A549 (cell line): ENCODE measurements around the gene EGFL8. TPM values are rescaled to one million over a fixed set of nuclear protein-coding genes. Genes with fewer than 3 reads are reported as not detected.

Experiments used
- ATAC-seq, 2 experiments: fragments of 200-7000 bp in 1 of 2; fragments of >200 bp in 1 of 2; cut with Nextera tagmentation in 1 of 2; cut with Tn5 transposase in 1 of 2; 3 replicates each; pipeline versions ENCODE4 v1.8.0 to v1.9.1; 2018 to 2020; ENCODE audit warnings: mild to moderate bottlenecking in 1 of 2, moderate library complexity in 1 of 2
- CTCF ChIA-PET: fragments of 300-600 bp; sonication (Branson Sonifier 250); formaldehyde crosslinking; extraction: SDS; loops from one replicate; lab custom pipeline; 2021; ENCODE audit warnings: antibody characterized with exemption, inconsistent platforms; lab: Yijun Ruan, JAX
- POLR2A ChIA-PET: fragments of 350-600 bp; formaldehyde crosslinking; extraction: SDS; loops from one replicate; lab custom pipeline; 2021; ENCODE audit warnings: antibody characterized with exemption, inconsistent platforms; lab: Yijun Ruan, JAX
- DNase-seq, 2 experiments: peaks; one replicate each; pipeline versions ENCODE4 v3.0.0 to v3.0.0-alpha.2; 2011 to 2016; ENCODE audit warnings: low read depth in 1 of 2, low spot score in 1 of 2
- FAIRE-seq: peaks from 2 replicates; lab custom pipeline; 2011; peaks lifted over from hg19 to GRCh38; lab: Jason Lieb, UNC
- H3K27ac ChIP-seq, 2 experiments: fragments of >200 bp; sonication (Bioruptor Twin); formaldehyde crosslinking; 3 replicates each; pipeline ENCODE4 v1.5.1; 2016 to 2017
- H3K4me1 ChIP-seq: fragments of >200 bp; sonication (Bioruptor Twin); formaldehyde crosslinking; 3 replicates; pipeline ENCODE4 v1.6.1; 2016
- H3K4me2 ChIP-seq: fragments of >200 bp; sonication (Bioruptor Twin); formaldehyde crosslinking; 3 replicates; pipeline ENCODE4 v1.6.1; 2016
- H3K4me3 ChIP-seq: fragments of >200 bp; sonication (Bioruptor Twin); formaldehyde crosslinking; 3 replicates; pipeline ENCODE4 v1.5.1; 2016
- H3K9me3 ChIP-seq: fragments of >200 bp; sonication (Bioruptor Twin); formaldehyde crosslinking; 3 replicates; pipeline ENCODE4 v1.6.1; 2016
- BCL3 ChIP-seq: fragments of >200 bp; sonication (Bioruptor Twin); formaldehyde crosslinking; IDR thresholded peaks from 3 replicates; pipeline ENCODE4 v1.6.1; 2016
- CBX2 ChIP-seq: fragments of 200-600 bp; sonication (generic); IDR thresholded peaks from 2 replicates; pipeline ENCODE4 v1.6.1; 2016; ENCODE audit warnings: low read depth, mild to moderate bottlenecking, borderline replicate concordance
- CHD2 ChIP-seq: fragments of 150-350 bp; IDR thresholded peaks from 2 replicates; pipeline ENCODE4 v1.6.1; 2014; ENCODE audit warnings: low read length; ENCODE audit not compliant: partially characterized antibody
- CTCF ChIP-seq: fragments of >200 bp; sonication (Bioruptor Twin); formaldehyde crosslinking; IDR thresholded peaks from 3 replicates; pipeline ENCODE4 v1.5.1; 2016
- EHF ChIP-seq: fragments of 250-450 bp; sonication (Bioruptor Pico); IDR thresholded peaks from 2 replicates; pipeline ENCODE4 v1.5.0; 2020; ENCODE audit warnings: mild to moderate bottlenecking
- EHMT2 ChIP-seq: fragments of 200-600 bp; sonication (generic); IDR thresholded peaks from 2 replicates; pipeline ENCODE4 v1.6.1; 2016; ENCODE audit warnings: antibody characterized with exemption, low read depth, mild to moderate bottlenecking, moderate library complexity
- EP300 ChIP-seq, 2 experiments: fragments of >200 bp; sonication (Bioruptor Twin); formaldehyde crosslinking; IDR thresholded peaks; 2 replicates in 1 of 2; 3 replicates in 1 of 2; pipeline ENCODE4 v1.6.1; 2016 to 2017
- ESRRA ChIP-seq: fragments of 150-350 bp; IDR thresholded peaks from 2 replicates; pipeline ENCODE4 v1.6.1; 2014; ENCODE audit warnings: mild to moderate bottlenecking, low read length, borderline replicate concordance
- FOSL2 ChIP-seq, 2 experiments: fragments of 450-650 bp in 1 of 2; fragments of >200 bp in 1 of 2; sonication (Bioruptor Twin) in 1 of 2; formaldehyde crosslinking; IDR thresholded peaks; 2 replicates each; pipeline versions ENCODE4 v1.5.0 to v1.6.1; 2016 to 2020; ENCODE audit warnings: mild to moderate bottlenecking in 1 of 2, moderate library complexity in 1 of 2
- HOXB13 ChIP-seq: fragments of 250-450 bp; sonication (Bioruptor Pico); IDR thresholded peaks from 2 replicates; pipeline ENCODE4 v1.5.0; 2020; ENCODE audit warnings: low read depth, mild to moderate bottlenecking, moderate library complexity
- HOXB5 ChIP-seq: fragments of 250-450 bp; sonication (Bioruptor Pico); IDR thresholded peaks from 2 replicates; pipeline ENCODE4 v1.5.0; 2020; ENCODE audit warnings: mild to moderate bottlenecking, moderate library complexity
- JUN ChIP-seq, 2 experiments: fragments of >200 bp; sonication (Bioruptor Twin); formaldehyde crosslinking; IDR thresholded peaks; 2 replicates in 1 of 2; 3 replicates in 1 of 2; pipeline ENCODE4 v1.6.1; 2016 to 2017
- MAFK ChIP-seq: fragments of 450-650 bp; IDR thresholded peaks from 2 replicates; pipeline ENCODE4 v1.6.1; 2014; ENCODE audit not compliant: partially characterized antibody
- MAZ ChIP-seq: fragments of 150-350 bp; IDR thresholded peaks from 2 replicates; pipeline ENCODE4 v1.6.1; 2014; ENCODE audit warnings: antibody characterized with exemption, low read depth, low read length, borderline replicate concordance
- POLR2A ChIP-seq: IDR thresholded peaks from 2 replicates; pipeline ENCODE4 v1.6.1; 2012; ENCODE audit warnings: mild to moderate bottlenecking, low read length
- TFCP2L1 ChIP-seq: fragments of 250-450 bp; sonication (Bioruptor Pico); IDR thresholded peaks from 2 replicates; pipeline ENCODE4 v1.5.0; 2021; ENCODE audit warnings: mild to moderate bottlenecking
- WGBS: methylation state at CpG from one replicate; pipeline ENCODE4 v1.1.6; 2017; ENCODE audit errors: missing lambda C conversion rate; 5-methylcytosine and 5-hydroxymethylcytosine counted together
- polyA plus RNA-seq, 4 experiments: library from polyadenylated mRNA; depleted of rRNA in 3 of 4; stranded (reverse); fragments of >200 nt; fragmentation: RNase III in 1 of 4; extraction: RNeasy Plus Mini Kit Qiagen cat#74134 plus additional on column Dnase treatment in 1 of 4; gene quantifications; 2 replicates in 3 of 4; 3 replicates in 1 of 4; pipeline ENCODE4 v1.2.3, GENCODE V29; 2011 to 2017

The EGFL8 gene
- polyA plus RNA-seq, 2 of the 4 experiments (the other 2 are of a cell fraction): 2.0 to 3.1 TPM

GRCh38 chr6:32189069-32189741 lies 24.8 kb downstream of the EGFL8 start:
- peak overlapping the region; percentile 99 for H3K4me2 ChIP-seq
- DNase-seq (no peak), FAIRE-seq (no peak), ATAC-seq (peak in 1 of 2 experiments; percentile 5; a peak in 2 of 6 replicates)
- peak overlapping the region; percentile 94 for H3K4me3 ChIP-seq
- H3K9me3 ChIP-seq: no peaks in the 10 kb centered on the region
- TF ChIP-seq CTCF (no peak), FOSL2 (IDR thresholded peaks at IDR 0.05) (no peak), FOSL2 (CRISPR knock-in tag; IDR thresholded peaks at IDR 0.05) (no peak), MAFK (no peak), HOXB13 (CRISPR knock-in tag) (no peak)
- CTCF ChIA-PET: interaction anchor here (1.4 kb wide), 1 partner anchor 10 kb away, joined by 6 read pairs; no protein-coding TSS in a partner anchor
- H3K4me1 ChIP-seq: peaks cover 38% of the 10 kb centered on the region
- 18% methylated on average over 6 of the region's 10 CpGs for WGBS
- POLR2A ChIA-PET: interaction anchor here (1.1 kb wide), 1 partner anchor 12 kb away, joined by 3 read pairs; no protein-coding TSS in a partner anchor
- peak overlapping the region; percentile 99 to 100 for H3K27ac ChIP-seq

DNA sequence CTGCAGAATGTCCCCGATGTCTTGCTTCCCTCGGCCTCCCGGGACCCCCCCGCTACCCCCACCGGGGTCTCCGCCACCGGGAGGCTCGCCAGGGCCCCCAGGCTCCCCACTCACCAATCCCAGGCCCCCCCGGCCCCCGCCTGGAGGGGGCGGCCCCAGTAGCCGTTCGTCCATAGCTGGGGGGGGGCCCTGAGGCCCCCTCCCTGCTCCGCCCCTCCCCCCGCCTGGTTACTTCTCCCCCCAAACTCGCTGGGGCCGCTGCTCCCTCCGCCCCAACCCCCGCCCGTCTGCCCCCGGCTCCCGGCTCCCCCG lies 25.3 kb downstream of the EGFL8 start:
- peak overlapping the region; percentile 94 for H3K4me3 ChIP-seq
- ChIA-PET POLR2A (interaction anchor here (1.0 kb wide), 1 partner anchor 62 kb away, joined by 4 read pairs; the partner anchor contains the start of gene ATF6B), CTCF (interaction anchor here (1.4 kb wide), 1 partner anchor 60 kb away, joined by 3 read pairs; no protein-coding TSS in a partner anchor)
- FAIRE-seq (no peak), DNase-seq (no peak)
- TF ChIP-seq BCL3 (no peak), EP300 (IDR thresholded peaks at IDR 0.05) (no peak), TFCP2L1 (CRISPR knock-in tag) (no peak), MAZ (no peak), EHMT2 (no peak), FOSL2 (IDR thresholded peaks at IDR 0.05) (no peak), FOSL2 (CRISPR knock-in tag; IDR thresholded peaks at IDR 0.05) (no peak), EHF (CRISPR knock-in tag) (no peak), CBX2 (no peak), CHD2 (no peak), HOXB5 (no peak)
- TF ChIP-seq, all 56 proteins: peak for 0
- peak overlapping the region; percentile 99 for H3K4me2 ChIP-seq
- H3K27ac ChIP-seq: peak overlapping the region; percentile 99 to 100
- no peaks in the 10 kb centered on the region for H3K9me3 ChIP-seq
- WGBS: no CpG with 5 or more reads among the region's 23 CpGs
- H3K4me1 ChIP-seq: peaks cover 36% of the 10 kb centered on the region
- ATAC-seq: no peak

DNA sequence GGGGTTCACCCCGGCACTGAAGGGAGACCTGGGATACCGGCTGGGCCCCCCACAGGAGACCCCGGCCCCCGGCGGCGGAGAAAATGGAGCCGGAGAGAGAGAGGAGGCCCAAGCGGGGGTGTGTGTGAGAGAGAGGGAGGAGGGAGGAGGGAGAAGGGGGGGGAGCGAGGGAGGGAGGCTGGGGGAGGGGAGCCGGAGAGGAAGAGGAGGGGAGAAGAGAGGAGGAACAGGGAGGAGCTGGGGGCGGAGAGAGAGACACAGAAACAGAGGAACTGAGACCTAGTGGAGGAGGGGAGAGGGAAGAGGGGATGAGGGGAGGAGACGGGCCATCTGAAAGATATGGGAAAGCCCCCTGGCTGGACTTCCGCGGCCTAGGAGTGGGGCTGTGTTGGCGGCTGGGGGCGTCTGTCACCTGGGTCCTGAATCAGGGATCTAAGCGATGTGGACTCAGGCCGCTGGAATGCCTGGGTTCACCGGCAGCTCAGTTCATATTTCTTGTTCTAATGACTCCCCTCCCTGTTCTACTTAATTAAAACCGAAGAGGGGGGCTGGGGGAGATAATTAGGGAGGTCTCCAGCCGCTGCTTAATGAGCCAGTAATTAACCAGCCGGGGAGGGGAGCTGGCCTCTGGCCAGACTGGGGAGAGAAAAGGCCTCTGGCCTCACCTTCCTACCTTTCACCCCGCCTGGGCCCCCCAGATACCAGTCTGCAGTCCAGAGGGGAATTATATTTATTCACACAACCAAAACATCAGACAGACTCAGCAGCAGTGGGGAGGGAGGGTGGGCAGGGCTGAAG lies 25.9 kb downstream of the EGFL8 start, which contains the start of gene PBX2:
TSS of gene PBX2 (minus strand) at position 149 of the 798 bp plus-strand sequence. CDS start 287 bp downstream, outside the sequence.
- ChIA-PET POLR2A (interaction anchor here (1.0 to 1.3 kb wide), 2 partner anchors 13 to 62 kb away, joined by 4 to 5 read pairs; partner anchors contain the start of gene ATF6B), CTCF (interaction anchor here (0.8 to 1.4 kb wide), 4 partner anchors 13 to 71 kb away, joined by 3 to 6 read pairs (median 3); no protein-coding TSS in a partner anchor)
- 2% methylated on average over 11 of the region's 23 CpGs for WGBS
- Histone ChIP-seq H3K27ac (peak within 1 kb of the TSS; percentile 99 to 100), H3K9me3 (no peaks in the 10 kb centered on the region), H3K4me2 (peak within 1 kb of the TSS; percentile 99), H3K4me1 (peaks cover 36% of the 10 kb centered on the region), H3K4me3 (peak within 1 kb of the TSS; percentile 94)
- ATAC-seq (peak; percentile 43 to 62; a peak in 5 of 6 replicates), FAIRE-seq (no peak), DNase-seq (peak; percentile 53 to 81)
- TF ChIP-seq ESRRA: no peak
- peak in 1 of 2 experiments; percentile 48; a peak in 2 of 5 replicates for TF ChIP-seq JUN (IDR thresholded peaks at IDR 0.05)
- peak; percentile 26; the same call in 1 of the 2 replicates for TF ChIP-seq POLR2A
